Measurements from ENCODE around the gene HSPBAP1.

DNA sequence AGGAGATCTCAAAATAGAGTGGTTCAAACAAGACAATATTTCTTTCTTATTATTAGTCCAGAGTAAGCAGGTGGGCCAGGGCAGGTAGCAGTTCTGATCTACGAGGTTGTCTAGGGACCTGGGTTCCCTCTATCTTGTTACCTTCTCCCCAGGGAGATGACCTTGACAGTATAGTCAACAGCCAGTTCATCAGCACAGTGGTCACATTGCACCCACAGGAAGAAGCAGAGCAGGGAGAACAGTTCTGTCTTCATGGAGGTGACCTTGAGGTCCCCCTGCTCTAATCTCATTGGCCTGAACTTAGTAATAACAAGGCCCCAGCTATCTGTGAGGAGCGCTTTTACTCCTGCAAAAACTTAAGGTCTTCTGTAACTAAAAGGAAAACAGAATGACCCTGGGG, 23.0 kb upstream of the HSPBAP1 start:
- TF ChIP-seq, protein P1, sequence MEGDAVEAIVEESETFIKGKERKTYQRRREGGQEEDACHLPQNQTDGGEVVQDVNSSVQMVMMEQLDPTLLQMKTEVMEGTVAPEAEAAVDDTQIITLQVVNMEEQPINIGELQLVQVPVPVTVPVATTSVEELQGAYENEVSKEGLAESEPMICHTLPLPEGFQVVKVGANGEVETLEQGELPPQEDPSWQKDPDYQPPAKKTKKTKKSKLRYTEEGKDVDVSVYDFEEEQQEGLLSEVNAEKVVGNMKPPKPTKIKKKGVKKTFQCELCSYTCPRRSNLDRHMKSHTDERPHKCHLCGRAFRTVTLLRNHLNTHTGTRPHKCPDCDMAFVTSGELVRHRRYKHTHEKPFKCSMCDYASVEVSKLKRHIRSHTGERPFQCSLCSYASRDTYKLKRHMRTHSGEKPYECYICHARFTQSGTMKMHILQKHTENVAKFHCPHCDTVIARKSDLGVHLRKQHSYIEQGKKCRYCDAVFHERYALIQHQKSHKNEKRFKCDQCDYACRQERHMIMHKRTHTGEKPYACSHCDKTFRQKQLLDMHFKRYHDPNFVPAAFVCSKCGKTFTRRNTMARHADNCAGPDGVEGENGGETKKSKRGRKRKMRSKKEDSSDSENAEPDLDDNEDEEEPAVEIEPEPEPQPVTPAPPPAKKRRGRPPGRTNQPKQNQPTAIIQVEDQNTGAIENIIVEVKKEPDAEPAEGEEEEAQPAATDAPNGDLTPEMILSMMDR (IDR thresholded peaks at IDR 0.05) = no peak
- no peak for TF ChIP-seq POLR2A (IDR thresholded peaks at IDR 0.05)
